CD8-positive, alpha-beta memory T cell (primary cell): ENCODE measurements around the gene VEGFB. TPM values are rescaled to one million over a fixed set of nuclear protein-coding genes. Genes with fewer than 3 reads are reported as not detected.

Experiments
- CTCF ChIA-PET: fragments of 350-600 bp; sonication (Branson Sonifier 250); formaldehyde crosslinking; loops from one replicate; lab custom pipeline; 2021; ENCODE audit warnings: antibody characterized with exemption; lab: Charles Lee
- POLR2A ChIA-PET: fragments of 350-600 bp; sonication (Branson Sonifier 250); formaldehyde crosslinking; loops from one replicate; lab custom pipeline; 2021; ENCODE audit warnings: antibody characterized with exemption; lab: Charles Lee
- DNase-seq, 5 donors: peaks; one replicate each; pipeline versions ENCODE4 v3.0.0 to v3.0.0-alpha.2; 2020 to 2022; ENCODE audit warnings: mixed read lengths in 1 of 5
- H3K27ac ChIP-seq: one replicate; pipeline ENCODE4 v1.7.0; 2013; ENCODE audit warnings: low read depth, mild to moderate bottlenecking, low read length, moderate library complexity
- H3K27me3 ChIP-seq: 2 replicates; pipeline ENCODE4 v1.7.0; 2013; ENCODE audit warnings: low read length, mild to moderate bottlenecking; ENCODE audit not compliant: insufficient read depth, poor library complexity, severe bottlenecking
- H3K36me3 ChIP-seq: 2 replicates; pipeline ENCODE4 v1.7.0; 2013; ENCODE audit warnings: mild to moderate bottlenecking, low read length, moderate library complexity; ENCODE audit not compliant: insufficient read depth
- H3K4me1 ChIP-seq: 2 replicates; pipeline ENCODE4 v1.7.0; 2013; ENCODE audit warnings: mild to moderate bottlenecking, low read length, moderate library complexity; ENCODE audit not compliant: insufficient read depth
- H3K4me3 ChIP-seq: 2 replicates; pipeline ENCODE4 v1.7.0; 2013; ENCODE audit warnings: mild to moderate bottlenecking, low read length
- H3K9me3 ChIP-seq: 2 replicates; pipeline ENCODE4 v1.7.0; 2013; ENCODE audit warnings: mild to moderate bottlenecking, low read length
- H3K27ac Mint-ChIP-seq, 8 donors: one replicate each; pipeline ENCODE4 v1.8.0; 2020 to 2021; ENCODE audit warnings: mixed read lengths in 8 of 8, mild to moderate bottlenecking in 6 of 8, inconsistent platforms in 3 of 8, moderate library complexity in 3 of 8
- H3K27me3 Mint-ChIP-seq, 2 donors: one replicate each; pipeline ENCODE4 v1.8.0; 2020 to 2021; ENCODE audit warnings: mixed read lengths in 2 of 2, mild to moderate bottlenecking in 1 of 2, moderate library complexity in 1 of 2
- H3K36me3 Mint-ChIP-seq, 3 donors: one replicate each; pipeline ENCODE4 v1.8.0; 2020 to 2021; ENCODE audit warnings: mixed read lengths in 3 of 3, inconsistent platforms in 1 of 3, mild to moderate bottlenecking in 1 of 3
- H3K4me1 Mint-ChIP-seq, 3 donors: one replicate each; pipeline ENCODE4 v1.8.0; 2020 to 2021; ENCODE audit warnings: mixed read lengths in 3 of 3, inconsistent platforms in 1 of 3, mild to moderate bottlenecking in 1 of 3
- H3K4me3 Mint-ChIP-seq, 7 donors: one replicate each; pipeline ENCODE4 v1.8.0; 2020 to 2021; ENCODE audit warnings: mixed read lengths in 7 of 7, mild to moderate bottlenecking in 6 of 7, moderate library complexity in 4 of 7, inconsistent platforms in 2 of 7
- H3K9me3 Mint-ChIP-seq, 5 donors: one replicate each; pipeline ENCODE4 v1.8.0; 2020 to 2022; ENCODE audit warnings: mixed read lengths in 5 of 5, mild to moderate bottlenecking in 3 of 5, moderate library complexity in 2 of 5, inconsistent platforms in 1 of 5
- polyA plus RNA-seq: library from polyadenylated mRNA; unstranded; fragments of 300-500 nt; fragmentation: Illumina TruSeq; gene quantifications from one replicate; pipeline ENCODE4 v1.2.3, GENCODE V29; 2021
- total RNA-seq, 2 experiments: library from RNA; stranded (reverse); gene quantifications; one replicate each; pipeline ENCODE4 v1.2.3, GENCODE V29; 2021

VEGFB gene
- total and polyA plus RNA-seq, 3 experiments from 2014 or later = 19.0 to 77.0 (median 71.9) TPM

DNA sequence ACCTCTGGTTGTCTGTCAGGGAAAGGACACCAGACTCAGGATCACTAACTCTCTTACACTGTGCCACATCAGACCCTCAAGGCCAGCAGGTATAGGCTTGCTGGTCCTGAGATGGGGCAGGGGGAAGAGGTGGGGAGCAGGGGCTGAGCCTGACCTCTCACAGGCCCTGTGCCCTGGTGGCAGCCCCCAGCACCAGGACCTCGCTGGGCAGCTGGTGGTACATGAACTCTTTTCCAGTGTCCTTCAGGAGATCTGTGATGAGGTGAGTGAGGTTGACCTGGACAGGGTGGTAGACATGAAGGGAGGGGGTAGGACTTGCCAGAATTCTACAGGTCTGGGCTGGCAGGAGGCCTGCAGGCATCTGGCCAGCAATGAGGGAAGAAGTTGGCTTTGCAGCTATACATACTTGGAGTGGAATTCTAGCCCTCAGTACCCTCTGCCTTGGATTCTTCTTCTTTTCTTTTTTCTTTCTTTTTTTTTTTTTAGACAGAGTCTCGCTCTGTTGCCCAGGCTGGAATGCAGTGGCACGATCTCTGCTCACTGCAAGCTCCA, 6.9 kb upstream of the VEGFB start:
- DNase-seq = no peak
- peak overlapping the region; percentile 90 for H3K4me3 ChIP-seq
- Mint-ChIP-seq H3K27ac (peak overlapping the region; percentile 79 to 96 (median 90)), H3K27me3 (no peaks in the 10 kb centered on the region), H3K9me3 (no peaks in the 10 kb centered on the region), H3K36me3 (peaks cover 0 to 16% (median 0%) of the 10 kb centered on the region in 3 donors), H3K4me1 (peaks cover 35 to 65% (median 43%) of the 10 kb centered on the region in 3 donors), H3K4me3 (peak overlapping the region; percentile 90 to 94 (median 92))
- no peaks in the 10 kb centered on the region for H3K9me3 ChIP-seq
- CTCF ChIA-PET = interaction anchor here (1.2 to 12.0 kb wide), 8 partner anchors 9 to 77 kb away, joined by 4 to 143 read pairs (median 6); partner anchors contain the start of genes BAD, CATSPERZ and FERMT3
- H3K36me3 ChIP-seq = peaks cover 5% of the 10 kb centered on the region
- no peaks in the 10 kb centered on the region for H3K27me3 ChIP-seq
- peaks cover 48% of the 10 kb centered on the region for H3K4me1 ChIP-seq
- POLR2A ChIA-PET = interaction anchor here (1.9 to 6.2 kb wide), 4 partner anchors 13 to 76 kb away, joined by 8 to 69 read pairs (median 10); partner anchors contain the start of genes FERMT3, FKBP2 and PPP1R14B
- peak overlapping the region; percentile 88 for H3K27ac ChIP-seq

- Mint-ChIP-seq H3K4me1 (peaks cover 41 to 72% (median 53%) of the 10 kb centered on the region in 3 donors), H3K9me3 (no peaks in the 10 kb centered on the region), H3K4me3 (peak overlapping the region; percentile 85 to 97 (median 88)), H3K36me3 (peaks cover 0 to 10% (median 0%) of the 10 kb centered on the region in 3 donors), H3K27me3 (peaks cover 0 to 2% of the 10 kb centered on the region in 2 donors), H3K27ac (peak overlapping the region in 7 of 8 donors; percentile 86 to 96 (median 93))
- Histone ChIP-seq H3K27me3 (no peaks in the 10 kb centered on the region), H3K4me3 (peak overlapping the region; percentile 70), H3K36me3 (peaks cover 2% of the 10 kb centered on the region), H3K9me3 (no peaks in the 10 kb centered on the region), H3K4me1 (peaks cover 59% of the 10 kb centered on the region), H3K27ac (peak overlapping the region; percentile 83)
- ChIA-PET CTCF (interaction anchor here (0.9 to 1.6 kb wide), 5 partner anchors 21 to 72 kb away, joined by 3 to 7 read pairs (median 5); partner anchors contain the start of gene FERMT3), POLR2A (interaction anchor here (0.5 to 1.6 kb wide), 6 partner anchors 12 to 43 kb away, joined by 3 to 9 read pairs (median 4); partner anchors contain the start of genes FKBP2, PPP1R14B and STIP1)
- DNase-seq = peak in 1 of 5 donors; percentile 46
Observed at GRCh38 chr11:64229090-64229743, 5.2 kb upstream of the VEGFB start.

DNA sequence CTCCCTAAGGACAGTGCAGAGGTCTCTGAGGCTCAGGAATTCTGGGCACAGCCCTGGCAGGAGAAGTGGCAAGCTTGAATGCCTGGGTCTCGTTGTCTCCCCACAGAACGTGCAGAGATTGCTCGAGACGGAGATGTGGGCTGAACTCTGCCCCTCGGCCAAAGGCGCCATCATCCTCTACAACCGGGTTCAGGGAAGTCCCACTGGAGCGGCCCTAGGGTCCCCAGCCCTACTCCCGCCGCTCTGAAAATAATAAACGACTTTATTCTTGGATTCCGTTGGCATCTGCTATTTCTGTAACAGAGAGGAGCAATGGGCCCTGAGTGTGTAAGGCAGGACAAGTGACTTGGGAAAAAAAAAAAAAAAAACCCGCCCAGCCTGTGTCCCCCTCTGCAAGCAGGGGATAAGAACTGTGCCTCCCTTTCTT, 4.6 kb upstream of the VEGFB start:
- Histone ChIP-seq H3K36me3 (no peaks in the 10 kb centered on the region), H3K4me3 (peak overlapping the region; percentile 70), H3K9me3 (no peaks in the 10 kb centered on the region), H3K27me3 (no peaks in the 10 kb centered on the region), H3K4me1 (peaks cover 59% of the 10 kb centered on the region), H3K27ac (peak overlapping the region; percentile 83)
- Mint-ChIP-seq H3K4me3 (peak overlapping the region; percentile 85 to 97 (median 88)), H3K9me3 (no peaks in the 10 kb centered on the region), H3K27me3 (peaks cover 0 to 2% of the 10 kb centered on the region in 2 donors), H3K36me3 (peaks cover 0 to 10% (median 0%) of the 10 kb centered on the region in 3 donors), H3K4me1 (peaks cover 40 to 69% (median 53%) of the 10 kb centered on the region in 3 donors), H3K27ac (peak overlapping the region; percentile 88 to 96 (median 93))
- no peak for DNase-seq
- ChIA-PET CTCF (interaction anchor here (0.9 to 1.6 kb wide), 4 partner anchors 20 to 72 kb away, joined by 3 to 7 read pairs (median 6); partner anchors contain the start of gene FERMT3), POLR2A (interaction anchor here (0.5 to 2.1 kb wide), 6 partner anchors 16 to 44 kb away, joined by 3 to 9 read pairs (median 4); partner anchors contain the start of genes FERMT3, PPP1R14B and STIP1)

GRCh38 chr11:64230171-64230984, 4.0 kb upstream of the VEGFB start, which contains the start of gene DNAJC4:
Gene DNAJC4 (plus strand): TSS chr11:64230548. CDS start chr11:64230855, 307 bp downstream.
- ChIA-PET CTCF (interaction anchor here (0.9 to 1.6 kb wide), 4 partner anchors 20 to 71 kb away, joined by 3 to 7 read pairs (median 6); partner anchors contain the start of gene FERMT3), POLR2A (interaction anchor here (0.6 to 2.1 kb wide), 7 partner anchors 11 to 44 kb away, joined by 3 to 9 read pairs (median 4); partner anchors contain the start of genes FERMT3, FKBP2, PPP1R14B and STIP1)
- Mint-ChIP-seq H3K9me3 (no peaks in the 10 kb centered on the region), H3K27me3 (peaks cover 0 to 2% of the 10 kb centered on the region in 2 donors), H3K4me1 (peaks cover 39 to 67% (median 58%) of the 10 kb centered on the region in 3 donors), H3K36me3 (peaks cover 0 to 14% (median 0%) of the 10 kb centered on the region in 3 donors), H3K27ac (peak within 1 kb of the TSS; percentile 89 to 96 (median 93)), H3K4me3 (peak within 1 kb of the TSS; percentile 85 to 97 (median 88))
- Histone ChIP-seq H3K4me1 (peaks cover 58% of the 10 kb centered on the region), H3K36me3 (no peaks in the 10 kb centered on the region), H3K27ac (peak within 1 kb of the TSS; percentile 83), H3K4me3 (peak within 1 kb of the TSS; percentile 70), H3K9me3 (no peaks in the 10 kb centered on the region), H3K27me3 (no peaks in the 10 kb centered on the region)
- DNase-seq = peak; percentile 85 to 92 (median 87)

- Mint-ChIP-seq H3K4me3 (peak overlapping the region; percentile 85 to 97 (median 88)), H3K4me1 (peaks cover 39 to 67% (median 60%) of the 10 kb centered on the region in 3 donors), H3K27ac (peak overlapping the region; percentile 89 to 96 (median 93)), H3K27me3 (peaks cover 0 to 2% of the 10 kb centered on the region in 2 donors), H3K36me3 (peaks cover 0 to 13% (median 0%) of the 10 kb centered on the region in 3 donors), H3K9me3 (no peaks in the 10 kb centered on the region)
- CTCF ChIA-PET = interaction anchor here (0.9 to 1.6 kb wide), 3 partner anchors 23 to 74 kb away, joined by 3 to 7 read pairs (median 4); no protein-coding TSS in a partner anchor
- Histone ChIP-seq H3K36me3 (no peaks in the 10 kb centered on the region), H3K4me1 (peaks cover 58% of the 10 kb centered on the region), H3K27me3 (no peaks in the 10 kb centered on the region), H3K27ac (peak overlapping the region; percentile 83), H3K4me3 (peak overlapping the region; percentile 70), H3K9me3 (no peaks in the 10 kb centered on the region)
- POLR2A ChIA-PET = interaction anchor here (0.8 to 2.1 kb wide), 4 partner anchors 10 to 26 kb away, joined by 3 to 5 read pairs (median 4); partner anchors contain the start of genes FERMT3 and FKBP2
- no peak for DNase-seq
Observed at GRCh38 chr11:64230985-64231365, 3.4 kb upstream of the VEGFB start.

DNA sequence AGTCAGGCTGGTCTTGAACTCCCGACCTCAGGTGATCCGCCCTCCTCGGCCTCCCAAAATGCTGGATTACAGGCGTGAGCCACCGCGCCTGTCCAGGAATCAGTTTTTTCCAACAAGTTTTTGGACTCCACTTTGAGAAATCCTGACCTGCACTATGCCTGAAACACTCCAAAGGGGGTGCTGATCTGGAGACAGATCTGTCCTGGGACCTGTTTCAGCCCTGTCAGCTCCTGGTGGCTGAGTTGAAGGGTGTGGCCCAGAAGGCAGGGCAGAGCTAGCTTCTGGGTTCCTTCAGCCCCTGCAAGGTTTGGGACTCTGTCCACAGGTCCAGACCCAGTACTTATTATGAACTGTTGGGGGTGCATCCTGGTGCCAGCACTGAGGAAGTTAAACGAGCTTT, 2.8 kb upstream of the VEGFB start:
- Histone ChIP-seq H3K27me3 (no peaks in the 10 kb centered on the region), H3K27ac (no peak overlapping the region), H3K36me3 (no peaks in the 10 kb centered on the region), H3K4me1 (peaks cover 58% of the 10 kb centered on the region), H3K9me3 (no peaks in the 10 kb centered on the region), H3K4me3 (no peak overlapping the region)
- H3K4me1 Mint-ChIP-seq = peaks cover 39 to 67% (median 60%) of the 10 kb centered on the region in 3 donors
- H3K36me3 Mint-ChIP-seq = peaks cover 0 to 10% (median 0%) of the 10 kb centered on the region in 3 donors
- POLR2A ChIA-PET = interaction anchor here (0.8 to 2.1 kb wide), 5 partner anchors 10 to 25 kb away, joined by 3 to 4 read pairs (median 3); partner anchors contain the start of genes FERMT3 and FKBP2
- peak overlapping the region; percentile 11 to 96 (median 68) for H3K27ac Mint-ChIP-seq
- CTCF ChIA-PET = interaction anchor here (0.9 to 1.6 kb wide), 4 partner anchors 9 to 73 kb away, joined by 3 to 4 read pairs (median 4); partner anchors contain the start of gene FKBP2
- DNase-seq = peak in 1 of 5 donors; percentile 45
- no peaks in the 10 kb centered on the region for H3K9me3 Mint-ChIP-seq
- H3K27me3 Mint-ChIP-seq = peaks cover 0 to 2% of the 10 kb centered on the region in 2 donors
- H3K4me3 Mint-ChIP-seq = peak overlapping the region; percentile 60 to 97 (median 85)
